ENCODE measurements around the gene TGFBI. TPM values are rescaled to one million over a fixed set of nuclear protein-coding genes. Genes with fewer than 3 reads are reported as not detected.
A peak's percentile ranks its signal among the peaks of the same experiment; 100 is the strongest.

The TGFBI gene
- total and polyA plus RNA-seq, 9 of the 15 experiments (the other 6 are each of a cell fraction or from before 2014, with no cell fraction given): 0.05 to 0.62 (median 0.08) TPM; not detected in 6

DNA sequence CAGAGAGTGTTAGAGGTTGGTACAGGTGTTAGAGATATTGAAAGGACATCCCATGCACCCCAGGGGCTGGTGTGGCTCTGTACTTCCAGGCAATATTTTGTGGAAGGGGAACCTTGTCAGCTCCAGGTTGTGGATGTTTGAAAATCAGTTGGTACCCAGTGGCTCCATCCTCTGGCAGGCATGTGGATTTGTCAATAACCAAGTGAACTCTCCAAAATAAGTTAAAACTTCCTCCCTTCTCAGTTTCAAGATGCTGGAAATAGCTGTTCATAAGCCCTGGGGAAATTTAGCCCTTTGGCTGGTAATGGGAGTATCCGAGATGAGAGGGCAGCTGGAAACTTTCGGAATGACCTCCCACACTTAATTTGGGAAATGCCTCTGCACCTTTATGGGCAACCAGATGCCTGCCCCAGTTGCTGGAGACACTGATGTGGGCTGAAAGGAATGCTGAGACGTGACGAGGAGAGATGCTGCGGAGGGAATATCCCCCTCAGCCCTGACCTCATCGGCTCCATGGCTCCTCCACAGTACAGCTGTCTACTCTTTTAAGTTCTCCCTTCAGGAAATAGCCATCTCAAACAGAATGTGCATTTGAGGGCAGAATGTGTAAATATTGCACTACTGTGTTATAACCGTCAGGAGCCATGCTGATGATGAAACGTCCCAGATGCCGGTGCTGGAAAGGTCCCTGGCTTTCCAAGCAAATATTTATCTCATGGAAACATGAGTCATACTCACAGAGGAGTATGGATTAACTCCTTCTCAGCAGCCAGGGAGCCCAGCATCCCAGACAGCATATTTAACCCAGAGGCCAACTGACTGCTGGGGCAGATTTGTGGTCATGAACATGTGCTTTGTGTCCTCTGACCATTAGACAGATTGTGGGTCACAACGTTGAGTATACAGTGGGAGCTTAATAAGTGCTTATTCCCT is 29.5 kb downstream of the TGFBI start (continued):
- TF ChIP-seq TEAD4 (IDR thresholded peaks at IDR 0.05; ENCODE audit: low read length) (0 out of 2 replicates have a peak, but pooled peaks have one; percentile 20), TEAD4 (CRISPR knock-in tag; IDR thresholded peaks at IDR 0.05; ENCODE audit: borderline replicate concordance) (no peak), RAD21 (CRISPR knock-in tag; conservative IDR thresholded peaks at IDR 0.05 in 1 of 2, IDR thresholded peaks at IDR 0.05 in 1 of 2) (peak in 1 of 2 experiments; percentile 35; a peak in 2 of 4 replicates), NR4A1 (CRISPR knock-in tag; IDR thresholded peaks at IDR 0.05) (no peak), NR4A1 (tag; IDR thresholded peaks at IDR 0.05) (no peak), ZKSCAN8 (CRISPR knock-in tag; IDR thresholded peaks at IDR 0.05) (peak; percentile 89)

DNA sequence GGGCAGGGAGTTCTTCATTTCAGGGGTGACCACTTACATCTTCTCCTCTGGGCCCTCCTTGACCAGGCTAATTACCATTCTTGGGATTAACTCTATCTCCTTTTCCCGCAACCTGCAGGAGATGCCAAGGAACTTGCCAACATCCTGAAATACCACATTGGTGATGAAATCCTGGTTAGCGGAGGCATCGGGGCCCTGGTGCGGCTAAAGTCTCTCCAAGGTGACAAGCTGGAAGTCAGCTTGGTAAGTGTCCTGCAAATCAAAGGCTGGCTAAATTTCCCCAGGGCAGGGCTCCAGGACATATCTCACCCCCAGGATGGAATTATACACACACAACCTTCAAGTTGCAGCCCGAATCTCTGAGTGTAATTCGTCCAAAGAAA is 30.2 kb downstream of the TGFBI start:
- no peak overlapping the region for H3K9ac ChIP-seq (ENCODE audit: insufficient read depth in 1 of 2, low read depth in 2 of 2, low read length in 2 of 2)
- ChIA-PET POLR2A (no interaction called here), CTCF (ENCODE audit: low intra/inter-chr PET ratio) (interaction anchor here (0.5 kb wide), 1 partner anchor 80 kb away, joined by 5 read pairs; no protein-coding TSS in a partner anchor)
- no peak for ATAC-seq
- no peaks in the 10 kb centered on the region for H3K9me3 ChIP-seq (replicated peaks; ENCODE audit: control insufficient read depth, insufficient read depth, low read depth, low read length)
- H3K4me1 ChIP-seq (replicated peaks in 1 of 2; ENCODE audit: control insufficient read depth in 2 of 2, insufficient read depth in 2 of 2, low read length in 2 of 2): no peaks in the 10 kb centered on the region; a peak in 1 of 5 replicates
- H3K36me3 ChIP-seq (ENCODE audit: control insufficient read depth, insufficient read depth, low read length): no peaks in the 10 kb centered on the region
- no peak overlapping the region for H2AFZ ChIP-seq (ENCODE audit: low read depth, low read length)
- no TSS peak for BruUV-seq (replicated peaks)
- 2% methylated on average over 4 of the region's 6 CpGs for WGBS (ENCODE audit: insufficient coverage, low coverage, missing lambda C conversion rate)
- H3K9me1 ChIP-seq (ENCODE audit: control insufficient read depth, insufficient read depth, low read length): no peaks in the 10 kb centered on the region
- TF ChIP-seq ZNF445 (CRISPR knock-in tag; IDR thresholded peaks at IDR 0.05; ENCODE audit: low read depth) (no peak), U2AF1 (optimal IDR thresholded peaks at IDR 0.05; ENCODE audit: low read depth, low read length) (no peak), CBFA2T2 (conservative IDR thresholded peaks at IDR 0.05) (no peak), NFIX (CRISPR knock-in tag; IDR thresholded peaks at IDR 0.05; ENCODE audit: low read depth) (no peak), ZKSCAN8 (CRISPR knock-in tag; IDR thresholded peaks at IDR 0.05) (peak; percentile 16)
- H3K79me2 ChIP-seq (ENCODE audit: control insufficient read depth, insufficient read depth, low read length): no peaks in the 10 kb centered on the region
- no peak for FAIRE-seq
- H4K20me1 ChIP-seq (replicated peaks; ENCODE audit: control insufficient read depth, insufficient read depth, low read length): no peaks in the 10 kb centered on the region; the same call in none of the 2 replicates
- DNase-seq (ENCODE audit: extremely low read depth in 1 of 4, low spot score in 3 of 4): no peak
- H3K4me3 ChIP-seq: no peak overlapping the region
- in situ Hi-C loops (cut with MboI): no loop called here
- peaks cover 14 to 55% of the 10 kb centered on the region in 2 experiments; a peak in 4 of 5 replicates for H3K27me3 ChIP-seq (ENCODE audit: control insufficient read depth in 2 of 2, insufficient read depth in 2 of 2, low read length in 2 of 2)
- no peak overlapping the region for H3K4me2 ChIP-seq (ENCODE audit: insufficient read depth, low read length)
- no peak overlapping the region for H3K27ac ChIP-seq (ENCODE audit: extremely low read depth, low read depth, low read length)
- intact Hi-C loops (cut with micrococcal nuclease): no loop called here
